Activated CD4-positive, alpha-beta T cell treated with anti-CD3 and anti-CD28 coated beads, Interleukin-2, Interleukin-4, amounts not matched to agents 100 ng/mL and 50 ng/mL, durations not matched to agents 16 hours and 8 hours (primary cell): ENCODE results near the gene KMT2A.
A peak's percentile ranks its signal among the peaks of the same experiment; 100 is the strongest.

Experiments used
- DNase-seq: peaks from one replicate; pipeline ENCODE4 v3.0.0-alpha.2; 2020; ENCODE audit warnings: low spot score

Gene KMT2A

DNA sequence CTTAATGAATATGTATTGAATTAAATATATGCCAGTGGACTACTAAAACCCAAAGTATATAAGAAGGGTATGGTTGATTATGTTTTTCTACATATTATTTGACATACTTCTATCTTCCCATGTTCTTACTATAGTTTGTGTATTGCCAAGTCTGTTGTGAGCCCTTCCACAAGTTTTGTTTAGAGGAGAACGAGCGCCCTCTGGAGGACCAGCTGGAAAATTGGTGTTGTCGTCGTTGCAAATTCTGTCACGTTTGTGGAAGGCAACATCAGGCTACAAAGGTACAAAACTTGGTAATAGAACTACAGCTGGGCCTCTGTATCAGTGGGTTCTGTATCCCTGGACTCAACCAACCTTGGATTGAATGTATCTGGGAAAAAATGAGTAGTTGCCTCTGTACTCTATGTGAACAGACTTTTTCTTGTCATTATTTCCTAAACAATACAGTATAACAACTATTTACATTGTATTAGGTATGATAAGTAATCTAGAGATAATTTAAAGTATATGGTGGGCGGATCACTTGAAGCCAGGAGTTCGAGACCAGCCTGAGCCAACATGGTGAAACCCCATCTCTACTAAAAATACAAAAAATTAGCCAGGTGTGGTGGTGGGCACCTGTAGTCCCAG lies 52.3 kb downstream of the KMT2A start:
- peak; percentile 83 for DNase-seq

DNA sequence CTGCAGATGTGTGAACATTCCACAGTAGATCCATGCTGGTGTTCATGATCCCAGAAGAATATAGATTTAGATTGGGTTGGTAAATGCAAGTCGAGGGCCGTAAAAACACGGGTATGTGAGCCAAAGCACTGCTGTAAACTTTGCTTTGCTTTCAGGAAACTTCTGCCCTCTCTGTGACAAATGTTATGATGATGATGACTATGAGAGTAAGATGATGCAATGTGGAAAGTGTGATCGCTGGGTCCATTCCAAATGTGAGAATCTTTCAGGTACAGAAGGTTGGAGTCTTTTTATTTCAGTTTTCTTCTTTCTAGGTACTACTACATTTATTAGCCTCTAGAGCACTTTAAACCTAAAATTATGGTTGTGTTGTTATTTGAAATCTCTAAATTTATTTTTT lies 54.7 kb downstream of the KMT2A start:
- no peak for DNase-seq

DNA sequence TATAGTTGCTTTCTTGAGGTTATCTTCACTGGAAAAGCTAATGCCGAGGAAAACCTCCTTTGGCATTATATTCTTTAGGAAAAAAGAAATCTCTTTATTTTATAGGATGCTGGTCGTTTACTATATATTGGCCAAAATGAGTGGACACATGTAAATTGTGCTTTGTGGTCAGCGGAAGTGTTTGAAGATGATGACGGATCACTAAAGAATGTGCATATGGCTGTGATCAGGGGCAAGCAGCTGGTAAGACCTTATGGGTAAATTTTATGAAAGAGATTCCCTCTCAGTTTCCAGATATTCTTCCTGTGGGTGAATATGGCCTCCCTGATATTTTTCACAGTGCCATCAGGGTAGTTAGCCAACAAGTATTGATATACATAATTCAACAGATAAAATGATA lies 61.5 kb downstream of the KMT2A start:
- no peak for DNase-seq

DNA sequence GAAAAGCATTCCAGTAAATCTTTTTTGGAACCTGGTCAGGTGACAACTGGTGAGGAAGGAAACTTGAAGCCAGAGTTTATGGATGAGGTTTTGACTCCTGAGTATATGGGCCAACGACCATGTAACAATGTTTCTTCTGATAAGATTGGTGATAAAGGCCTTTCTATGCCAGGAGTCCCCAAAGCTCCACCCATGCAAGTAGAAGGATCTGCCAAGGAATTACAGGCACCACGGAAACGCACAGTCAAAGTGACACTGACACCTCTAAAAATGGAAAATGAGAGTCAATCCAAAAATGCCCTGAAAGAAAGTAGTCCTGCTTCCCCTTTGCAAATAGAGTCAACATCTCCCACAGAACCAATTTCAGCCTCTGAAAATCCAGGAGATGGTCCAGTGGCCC lies 66.9 kb downstream of the KMT2A start:
- no peak for DNase-seq

DNA sequence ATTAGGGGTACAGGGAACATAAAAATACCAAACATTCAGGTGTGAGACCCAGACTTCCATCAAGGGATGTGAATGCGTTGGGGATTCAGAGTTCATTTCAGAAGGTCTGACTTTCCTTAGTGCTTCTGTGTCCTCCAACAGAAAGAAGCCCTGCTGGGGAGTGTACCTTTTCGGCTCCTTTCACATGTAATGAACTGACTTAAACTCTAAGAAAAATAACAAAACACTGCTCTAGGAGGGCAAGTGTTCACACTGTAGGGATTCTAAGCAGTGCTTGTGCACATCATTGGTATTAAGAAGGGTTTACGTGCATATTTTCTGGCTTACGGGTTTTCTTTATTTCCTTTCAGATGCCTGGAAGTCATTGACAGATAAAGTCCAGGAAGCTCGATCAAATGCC lies 75.3 kb downstream of the KMT2A start:
- no peak for DNase-seq

DNA sequence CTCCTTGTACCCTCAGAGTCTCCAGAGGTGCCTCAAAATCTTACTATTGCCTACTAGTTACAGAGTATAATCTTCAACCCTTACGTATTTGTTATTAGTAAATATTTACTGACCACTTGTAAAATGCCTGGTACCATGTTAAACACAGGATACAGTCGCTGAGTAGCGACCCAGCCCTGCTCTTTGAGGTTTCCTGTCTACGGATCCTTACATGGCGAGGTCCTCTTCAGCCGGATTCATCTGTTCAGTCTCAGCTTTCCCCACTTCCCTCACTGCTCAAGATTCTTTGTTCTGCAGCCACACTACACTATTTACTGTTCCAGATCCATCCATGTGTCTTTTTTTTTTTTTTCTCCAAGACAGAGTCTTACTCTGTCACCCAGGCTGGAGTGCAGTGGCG lies 77.8 kb downstream of the KMT2A start:
- no peak for DNase-seq

DNA sequence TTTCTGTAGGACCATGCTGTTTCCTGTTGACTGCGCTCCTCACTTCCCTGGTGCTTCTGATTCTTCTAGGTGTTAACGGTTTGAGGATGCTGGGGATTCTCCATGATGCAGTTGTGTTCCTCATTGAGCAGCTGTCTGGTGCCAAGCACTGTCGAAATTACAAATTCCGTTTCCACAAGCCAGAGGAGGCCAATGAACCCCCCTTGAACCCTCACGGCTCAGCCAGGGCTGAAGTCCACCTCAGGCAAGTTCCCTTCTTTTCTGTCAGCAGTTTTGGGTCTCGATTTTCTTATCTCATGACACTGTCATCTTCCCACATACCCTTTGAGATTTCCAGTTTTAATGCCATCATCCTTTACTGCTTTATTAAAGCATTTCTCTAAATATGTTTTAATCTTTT lies 83.3 kb downstream of the KMT2A start:
- no peak for DNase-seq

DNA sequence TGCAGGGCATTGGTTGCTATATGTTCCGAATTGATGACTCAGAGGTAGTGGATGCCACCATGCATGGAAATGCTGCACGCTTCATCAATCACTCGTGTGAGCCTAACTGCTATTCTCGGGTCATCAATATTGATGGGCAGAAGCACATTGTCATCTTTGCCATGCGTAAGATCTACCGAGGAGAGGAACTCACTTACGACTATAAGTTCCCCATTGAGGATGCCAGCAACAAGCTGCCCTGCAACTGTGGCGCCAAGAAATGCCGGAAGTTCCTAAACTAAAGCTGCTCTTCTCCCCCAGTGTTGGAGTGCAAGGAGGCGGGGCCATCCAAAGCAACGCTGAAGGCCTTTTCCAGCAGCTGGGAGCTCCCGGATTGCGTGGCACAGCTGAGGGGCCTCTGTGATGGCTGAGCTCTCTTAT lies 85.6 kb downstream of the KMT2A start:
- DNase-seq, result no peak

DNA sequence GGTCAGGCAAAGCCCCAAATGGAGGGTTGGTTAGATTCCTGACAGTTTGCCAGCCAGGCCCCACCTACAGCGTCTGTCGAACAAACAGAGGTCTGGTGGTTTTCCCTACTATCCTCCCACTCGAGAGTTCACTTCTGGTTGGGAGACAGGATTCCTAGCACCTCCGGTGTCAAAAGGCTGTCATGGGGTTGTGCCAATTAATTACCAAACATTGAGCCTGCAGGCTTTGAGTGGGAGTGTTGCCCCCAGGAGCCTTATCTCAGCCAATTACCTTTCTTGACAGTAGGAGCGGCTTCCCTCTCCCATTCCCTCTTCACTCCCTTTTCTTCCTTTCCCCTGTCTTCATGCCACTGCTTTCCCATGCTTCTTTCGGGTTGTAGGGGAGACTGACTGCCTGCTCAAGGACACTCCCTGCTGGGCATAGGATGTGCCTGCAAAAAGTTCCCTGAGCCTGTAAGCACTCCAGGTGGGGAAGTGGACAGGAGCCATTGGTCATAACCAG lies 86.3 kb downstream of the KMT2A start:
- DNase-seq, result no peak

DNA sequence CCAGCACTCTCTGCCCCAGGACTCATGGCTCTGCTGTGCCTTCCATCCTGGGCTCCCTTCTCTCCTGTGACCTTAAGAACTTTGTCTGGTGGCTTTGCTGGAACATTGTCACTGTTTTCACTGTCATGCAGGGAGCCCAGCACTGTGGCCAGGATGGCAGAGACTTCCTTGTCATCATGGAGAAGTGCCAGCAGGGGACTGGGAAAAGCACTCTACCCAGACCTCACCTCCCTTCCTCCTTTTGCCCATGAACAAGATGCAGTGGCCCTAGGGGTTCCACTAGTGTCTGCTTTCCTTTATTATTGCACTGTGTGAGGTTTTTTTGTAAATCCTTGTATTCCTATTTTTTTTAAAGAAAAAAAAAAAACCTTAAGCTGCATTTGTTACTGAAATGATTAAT lies 88.1 kb downstream of the KMT2A start:
- no peak for DNase-seq

DNA sequence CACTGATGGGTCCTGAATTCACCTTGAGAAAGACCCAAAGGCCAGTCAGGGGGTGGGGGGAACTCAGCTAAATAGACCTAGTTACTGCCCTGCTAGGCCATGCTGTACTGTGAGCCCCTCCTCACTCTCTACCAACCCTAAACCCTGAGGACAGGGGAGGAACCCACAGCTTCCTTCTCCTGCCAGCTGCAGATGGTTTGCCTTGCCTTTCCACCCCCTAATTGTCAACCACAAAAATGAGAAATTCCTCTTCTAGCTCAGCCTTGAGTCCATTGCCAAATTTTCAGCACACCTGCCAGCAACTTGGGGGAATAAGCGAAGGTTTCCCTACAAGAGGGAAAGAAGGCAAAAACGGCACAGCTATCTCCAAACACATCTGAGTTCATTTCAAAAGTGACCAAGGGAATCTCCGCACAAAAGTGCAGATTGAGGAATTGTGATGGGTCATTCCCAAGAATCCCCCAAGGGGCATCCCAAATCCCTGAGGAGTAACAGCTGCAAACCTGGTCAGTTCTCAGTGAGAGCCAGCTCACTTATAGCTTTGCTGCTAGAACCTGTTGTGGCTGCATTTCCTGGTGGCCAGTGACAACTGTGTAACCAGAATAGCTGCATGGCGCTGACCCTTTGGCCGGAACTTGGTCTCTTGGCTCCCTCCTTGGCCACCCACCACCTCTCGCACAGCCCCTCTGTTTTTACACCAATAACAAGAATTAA lies 88.6 kb downstream of the KMT2A start:
- no peak for DNase-seq

DNA sequence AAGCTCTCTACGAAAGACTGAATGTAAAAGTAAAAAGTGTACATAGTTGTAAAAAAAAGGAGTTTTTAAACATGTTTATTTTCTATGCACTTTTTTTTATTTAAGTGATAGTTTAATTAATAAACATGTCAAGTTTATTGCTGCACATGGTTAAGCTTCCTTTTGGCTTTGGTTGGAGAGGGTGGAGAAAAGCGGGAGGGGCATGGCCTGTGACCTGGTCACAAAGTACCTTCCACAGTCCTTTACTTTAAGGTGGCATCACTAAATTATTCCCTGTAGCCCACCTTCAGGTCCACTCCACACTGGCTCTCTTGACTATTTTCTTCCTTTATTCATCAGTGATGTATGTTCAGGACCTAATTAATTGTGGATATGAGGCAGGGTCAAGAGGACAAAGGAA lies 90.4 kb downstream of the KMT2A start:
- no peak for DNase-seq

DNA sequence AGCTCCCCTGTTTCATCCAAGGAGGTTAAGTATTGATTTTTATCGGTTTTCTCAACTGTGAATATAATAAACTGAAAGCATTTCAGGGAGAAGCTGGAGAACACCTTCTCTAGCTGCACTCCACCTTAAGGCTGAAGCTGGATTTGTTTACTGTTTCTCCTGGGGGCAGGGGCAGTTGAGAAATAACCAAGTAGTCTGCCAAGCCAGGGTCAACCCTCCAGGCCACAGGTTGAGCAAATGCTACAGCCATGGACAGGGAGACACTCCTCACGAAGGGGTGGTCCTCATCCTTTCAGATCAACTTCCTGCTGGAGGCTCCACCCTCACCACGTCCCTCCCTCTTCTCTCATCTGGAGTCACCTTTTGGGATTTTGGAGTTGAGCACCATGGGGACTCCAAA lies 90.8 kb downstream of the KMT2A start, which contains the start of gene TTC36:
TSS of gene TTC36 (plus strand) at position 366 of the 400 bp plus-strand sequence. CDS start at position 387, 21 bp downstream.
- DNase-seq, result no peak

DNA sequence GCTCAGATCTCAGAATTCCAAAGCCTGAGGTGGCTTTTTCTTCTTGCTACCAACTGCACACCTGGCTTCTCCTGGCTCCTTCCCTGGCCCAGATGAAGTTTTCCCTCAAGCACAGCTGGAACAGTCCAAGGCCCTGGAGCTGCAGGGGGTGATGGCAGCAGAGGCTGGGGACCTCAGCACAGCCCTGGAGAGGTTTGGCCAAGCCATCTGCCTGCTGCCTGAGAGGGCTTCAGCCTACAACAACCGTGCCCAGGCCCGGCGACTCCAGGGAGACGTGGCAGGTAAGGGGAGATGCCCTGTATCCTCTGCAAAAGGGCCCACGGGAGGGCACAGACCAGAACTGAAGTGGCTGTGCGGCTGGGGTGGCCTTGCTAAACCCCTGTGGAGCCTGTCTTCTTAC lies 92.2 kb downstream of the KMT2A start:
- DNase-seq, result no peak

DNA sequence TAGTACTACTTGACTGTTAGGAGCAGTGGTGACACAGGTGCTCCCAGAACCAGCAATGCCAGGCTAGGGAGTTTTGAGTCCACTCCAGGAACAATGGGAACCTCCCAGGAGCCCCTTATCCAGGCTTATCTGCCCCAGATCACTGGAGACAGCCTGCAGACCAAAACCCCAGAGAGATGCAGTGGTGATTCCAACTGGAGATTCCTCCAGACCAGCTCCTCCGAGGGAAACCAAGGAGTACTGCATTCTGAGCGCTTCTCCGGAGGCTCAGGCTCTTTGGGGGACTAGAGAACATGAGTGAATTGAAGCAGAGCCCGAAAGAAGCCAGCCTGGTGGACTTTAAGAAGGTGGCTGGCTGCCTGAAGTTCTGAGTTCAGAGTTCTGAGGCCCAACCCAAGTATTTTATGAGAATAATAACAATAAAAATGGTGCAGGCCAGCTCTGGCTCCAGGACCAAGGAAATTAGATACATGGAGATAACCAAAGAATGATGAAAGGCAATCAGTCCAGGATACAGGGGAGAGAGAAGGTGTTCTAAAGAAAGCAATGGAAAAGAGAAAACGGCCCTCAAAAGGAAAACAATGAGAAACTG lies 93.4 kb downstream of the KMT2A start:
- DNase-seq, result no peak

DNA sequence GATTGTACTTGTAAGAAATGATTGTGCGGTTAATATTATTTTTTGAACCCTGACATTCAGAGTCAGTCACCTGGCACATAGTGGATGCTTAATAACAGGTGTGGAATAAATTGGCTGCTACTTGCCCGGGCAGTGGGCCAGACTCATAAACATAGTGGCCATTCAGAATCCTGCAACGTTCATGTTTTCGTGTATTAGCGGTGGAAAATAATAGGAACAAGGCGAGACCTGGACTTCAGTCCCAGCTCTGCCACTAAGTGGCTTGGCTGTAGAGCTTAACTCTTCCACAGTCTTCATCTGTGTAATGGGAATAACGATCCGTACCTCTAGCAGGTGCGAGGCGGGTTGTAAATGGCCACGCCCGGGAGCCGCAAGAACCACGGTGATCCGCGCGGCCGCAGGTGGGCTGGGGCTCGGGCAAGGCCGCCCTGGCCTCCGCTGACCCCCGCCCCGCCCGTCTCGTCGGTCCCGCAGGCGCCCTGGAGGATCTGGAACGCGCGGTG lies 93.9 kb downstream of the KMT2A start:
- DNase-seq, result no peak

DNA sequence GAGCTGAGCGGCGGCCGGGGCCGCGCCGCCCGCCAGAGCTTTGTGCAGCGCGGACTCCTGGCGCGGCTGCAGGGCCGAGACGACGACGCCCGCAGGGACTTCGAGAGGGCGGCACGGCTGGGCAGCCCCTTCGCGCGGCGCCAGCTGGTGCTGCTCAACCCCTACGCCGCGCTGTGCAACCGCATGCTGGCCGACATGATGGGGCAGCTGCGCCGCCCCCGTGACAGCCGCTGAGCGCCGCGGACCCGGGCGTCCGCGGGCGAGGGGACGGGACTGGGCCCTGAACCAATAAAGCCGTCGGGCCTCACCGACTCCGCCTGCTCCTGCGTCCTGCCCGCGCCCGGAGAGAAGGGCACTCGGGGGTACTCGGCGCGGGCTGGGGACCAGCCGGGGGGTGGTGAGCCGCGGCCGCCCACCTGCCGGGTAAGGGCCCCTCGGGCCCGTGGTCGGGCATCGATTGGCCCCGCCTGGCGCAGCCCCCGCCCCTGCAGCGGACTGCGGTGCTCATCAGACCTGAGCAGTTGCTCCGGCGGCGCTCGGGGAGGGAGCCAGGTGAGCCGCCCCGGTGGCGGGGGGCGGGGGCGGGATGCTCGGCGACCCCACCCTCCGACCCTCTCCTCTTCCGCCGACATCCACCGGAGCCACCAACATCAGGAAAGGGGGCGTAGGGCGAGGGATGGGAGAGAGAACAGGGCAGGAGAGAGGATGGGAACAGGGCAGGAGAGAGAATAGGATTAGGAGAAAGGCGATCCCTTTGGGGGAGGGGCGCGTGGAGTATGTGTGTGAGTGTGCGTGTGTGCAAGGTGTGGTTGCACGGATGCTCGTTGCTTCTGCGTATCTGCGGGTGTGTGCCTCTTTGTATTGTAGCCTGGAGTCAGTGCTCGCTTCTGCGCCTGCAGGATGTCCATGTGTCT lies 94.6 kb downstream of the KMT2A start, which contains the start of gene TMEM25:
TSS of gene TMEM25 (plus strand) at position 510 of the 914 bp plus-strand sequence. CDS start 610 bp downstream, outside the sequence.
- peak; percentile 62 for DNase-seq

DNA sequence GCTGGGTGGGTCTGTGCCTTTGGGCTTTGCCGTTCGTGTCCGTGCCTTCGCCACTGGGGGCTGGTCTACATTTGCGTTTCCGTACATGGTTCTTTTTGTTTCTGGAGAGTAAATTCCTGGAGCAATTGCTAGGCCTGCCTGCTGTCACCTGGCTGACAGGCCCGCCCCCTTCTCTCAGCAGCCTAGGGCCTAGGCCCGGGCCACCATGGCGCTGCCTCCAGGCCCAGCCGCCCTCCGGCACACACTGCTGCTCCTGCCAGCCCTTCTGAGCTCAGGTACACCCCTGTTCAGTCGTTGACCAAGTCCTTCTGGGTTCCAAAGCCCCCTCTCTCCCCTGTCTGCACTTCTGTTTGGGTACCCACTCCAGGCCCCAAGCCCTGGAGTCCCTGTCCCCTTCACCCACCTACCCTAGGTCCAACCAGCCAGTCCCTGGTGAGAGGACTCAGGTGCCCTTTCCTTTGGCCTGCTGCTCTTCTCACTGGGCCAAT lies 95.3 kb downstream of the KMT2A start:
- no peak for DNase-seq

DNA sequence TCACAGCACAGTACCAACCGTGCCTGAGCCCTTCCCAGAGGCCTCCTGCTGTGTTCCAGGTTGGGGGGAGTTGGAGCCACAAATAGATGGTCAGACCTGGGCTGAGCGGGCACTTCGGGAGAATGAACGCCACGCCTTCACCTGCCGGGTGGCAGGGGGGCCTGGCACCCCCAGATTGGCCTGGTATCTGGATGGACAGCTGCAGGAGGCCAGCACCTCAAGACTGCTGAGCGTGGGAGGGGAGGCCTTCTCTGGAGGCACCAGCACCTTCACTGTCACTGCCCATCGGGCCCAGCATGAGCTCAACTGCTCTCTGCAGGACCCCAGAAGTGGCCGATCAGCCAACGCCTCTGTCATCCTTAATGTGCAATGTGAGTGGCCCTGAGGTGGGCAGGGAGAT lies 95.8 kb downstream of the KMT2A start:
- DNase-seq, result no peak

DNA sequence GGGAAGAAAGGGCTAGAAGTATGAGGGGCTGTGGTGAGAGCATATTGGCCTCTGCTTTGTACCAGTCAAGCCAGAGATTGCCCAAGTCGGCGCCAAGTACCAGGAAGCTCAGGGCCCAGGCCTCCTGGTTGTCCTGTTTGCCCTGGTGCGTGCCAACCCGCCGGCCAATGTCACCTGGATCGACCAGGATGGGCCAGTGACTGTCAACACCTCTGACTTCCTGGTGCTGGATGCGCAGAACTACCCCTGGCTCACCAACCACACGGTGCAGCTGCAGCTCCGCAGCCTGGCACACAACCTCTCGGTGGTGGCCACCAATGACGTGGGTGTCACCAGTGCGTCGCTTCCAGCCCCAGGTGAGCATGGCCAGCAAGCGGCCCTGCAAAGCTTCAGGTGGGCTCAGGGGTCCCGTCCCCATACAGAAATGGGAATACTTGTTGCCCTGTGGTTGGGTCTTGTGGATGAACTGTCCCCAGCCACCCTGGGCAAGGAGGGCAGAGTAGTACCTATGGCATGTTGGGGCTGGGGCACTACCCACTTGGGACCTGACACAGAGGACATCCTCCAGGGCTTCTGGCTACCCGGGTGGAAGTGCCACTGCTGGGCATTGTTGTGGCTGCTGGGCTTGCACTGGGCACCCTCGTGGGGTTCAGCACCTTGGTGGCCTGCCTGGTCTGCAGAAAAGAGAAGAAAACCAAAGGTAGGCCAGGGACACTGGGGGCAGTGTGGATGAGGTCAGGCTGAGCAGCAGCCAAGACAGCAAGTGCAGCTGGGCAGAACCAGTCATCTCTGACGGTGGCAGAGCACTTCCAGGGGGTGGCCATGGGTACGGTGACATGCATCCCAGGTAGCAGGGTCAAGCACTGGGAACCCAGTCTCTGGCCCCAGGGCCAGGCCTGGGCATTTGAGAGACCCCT lies 96.8 kb downstream of the KMT2A start:
- no peak for DNase-seq
